GM12872 (cell line): ENCODE data around the gene BZW2.

Experiments
- CTCF ChIP-seq: IDR thresholded peaks from 3 replicates; pipeline ENCODE4 v1.5.1; 2011; ENCODE audit warnings: low read depth, mild to moderate bottlenecking, low read length, moderate library complexity; ENCODE audit not compliant: insufficient read depth

BZW2 gene

GRCh38 chr7:16646472-16647072 lies 591 bp downstream of the BZW2 start:
- no peak for TF ChIP-seq CTCF

GRCh38 chr7:16647435-16647960 lies 1.5 kb downstream of the BZW2 start:
- TF ChIP-seq CTCF = no peak

GRCh38 chr7:16648551-16648950 lies 2.6 kb downstream of the BZW2 start:
- TF ChIP-seq CTCF = no peak

- TF ChIP-seq CTCF = no peak
Observed at GRCh38 chr7:16649196-16649595, 3.2 kb downstream of the BZW2 start.

GRCh38 chr7:16650266-16650665 lies 4.3 kb downstream of the BZW2 start:
- no peak for TF ChIP-seq CTCF

- no peak for TF ChIP-seq CTCF
Observed at GRCh38 chr7:16651396-16652239, 5.6 kb downstream of the BZW2 start.

GRCh38 chr7:16652240-16652583 lies 6.2 kb downstream of the BZW2 start:
- no peak for TF ChIP-seq CTCF
